Heart right ventricle (tissue), 16 donors: ENCODE results near the gene SIK2. TPM values are rescaled to one million over a fixed set of nuclear protein-coding genes. Genes with fewer than 3 reads are reported as not detected.

Source experiments
- ATAC-seq, 8 donors: fragments of 200-7000 bp; cut with Tn5 transposase; one replicate each; pipeline ENCODE4 v1.9.1; 2020; ENCODE audit warnings: mild to moderate bottlenecking in 8 of 8, moderate library complexity in 8 of 8, moderate number of reproducible peaks in 1 of 8
- DNase-seq, 2 donors: peaks; one replicate each; pipeline ENCODE4 v3.0.0-alpha.2; 2020
- H3K27ac ChIP-seq, 10 donors: fragments of 200-600 bp; sonication (generic) in 2 of 10; one replicate each; pipeline versions ENCODE4 v1.5.0 to v1.8.0; 2020 to 2022; ENCODE audit warnings: mild to moderate bottlenecking in 3 of 10
- H3K27me3 ChIP-seq, 7 donors: fragments of 200-600 bp; one replicate each; pipeline ENCODE4 v1.8.0; 2021 to 2022; ENCODE audit warnings: mild to moderate bottlenecking in 2 of 7
- H3K36me3 ChIP-seq, 9 donors: fragments of 200-600 bp; sonication (generic) in 1 of 9; one replicate each; pipeline versions ENCODE4 v1.5.0 to v1.8.0; 2020 to 2022; ENCODE audit warnings: mild to moderate bottlenecking in 2 of 9
- H3K4me1 ChIP-seq, 9 donors: fragments of 200-600 bp; sonication (generic) in 1 of 9; one replicate each; pipeline versions ENCODE4 v1.5.0 to v1.8.0; 2020 to 2022; ENCODE audit warnings: mild to moderate bottlenecking in 4 of 9
- H3K4me3 ChIP-seq, 10 donors: fragments of 200-600 bp; sonication (generic) in 2 of 10; one replicate each; pipeline versions ENCODE4 v1.5.0 to v1.8.0; 2020 to 2022; ENCODE audit warnings: mild to moderate bottlenecking in 7 of 10, moderate library complexity in 2 of 10
- H3K9me3 ChIP-seq, 11 donors: fragments of 200-600 bp in 10 of 11; sonication (generic) in 2 of 11; one replicate each; pipeline versions ENCODE4 v1.5.0 to v1.8.0; 2013 to 2022; ENCODE audit warnings: mild to moderate bottlenecking in 2 of 11, control low read depth in 1 of 11, moderate library complexity in 1 of 11
- CTCF ChIP-seq, 9 donors: fragments of 200-600 bp; sonication (generic) in 2 of 9; IDR thresholded peaks; one replicate each; pipeline versions ENCODE4 v1.5.0 to v1.8.0; 2021 to 2022; ENCODE audit warnings: antibody characterized with exemption in 9 of 9, mild to moderate bottlenecking in 5 of 9, moderate library complexity in 1 of 9
- WGBS, 2 donors: extraction: QIAGEN DNeasy Blood & Tissue Kit; methylation state at CpG; one replicate each; pipeline ENCODE4 v1.1.7; 2013; ENCODE audit warnings: inconsistent platforms in 1 of 2; 5-methylcytosine and 5-hydroxymethylcytosine counted together
- intact Hi-C, 10 donors: fragments of 100-400 bp; cut with DNase I; formaldehyde crosslinking; loops; one replicate each; pipeline versions ENCODE4 v1.11.1 to v1.14.2; 2022
- polyA plus RNA-seq, 2 donors: library from polyadenylated mRNA; stranded (reverse); fragments of 200-250 nt; gene quantifications; one replicate each; pipeline ENCODE4 v1.2.3, GENCODE V29; 2013
- total RNA-seq, 10 donors: library from RNA; stranded (reverse); fragmentation: NEBNext Ultra II Directional in 3 of 10; extraction: Animal tissue kit (Norgen Biotek cat#: 25700) in 3 of 10; gene quantifications; one replicate each; pipeline versions ENCODE4 v1.2.1 to v1.2.4, GENCODE V29; 2021 to 2023
- donor health status: Arrhythmogenic right ventricular cardiomyopathy.
- donor health status: ischemic (EF 13 %, LVEDD 7.1; RV severe dilation, severe dysfunction).
- donor health status: healthy with polysubstance abuse.
- donor health status: DM: no; HTN: yes; CAD: no.
- donor health status: DM: no; HTN: no; CAD: no.
- donor health status: ischemic (EF 25% LVEDD 6.9; RV normal size, moderate dysfunction).
- donor health status: ischemic (EF 25% LVEDD 5.7; RV mildly dilated, moderate dysfunction).
- donor health status: healthy.
- donor health status: DM: yes; HTN: yes; CAD: no.
- donor health status: Ischemic cardiomyopathy.
- donor health status: ischemic (EF 35%, LVEDD 5.7; RV mildly dilated, moderate dysfunction).
- donor health status: nonischemic (EF 11% LVEDD 7.7; RV severe dilation, severe dysfunction).
- donor health status: DM: yes; HTN: yes; CAD: no.
- donor health status: PGD.
- donor health status: ischemic (EF 29% LVEDD 5.4; RV normal size, mild dysfunction).
- donor health status: nonischemic (EF 23%, LVEDD 6.1; RV moderate dilation, normal function).

Gene SIK2
- total and polyA plus RNA-seq, 12 donors, result 4.1 to 41.6 (median 28.8) TPM

DNA sequence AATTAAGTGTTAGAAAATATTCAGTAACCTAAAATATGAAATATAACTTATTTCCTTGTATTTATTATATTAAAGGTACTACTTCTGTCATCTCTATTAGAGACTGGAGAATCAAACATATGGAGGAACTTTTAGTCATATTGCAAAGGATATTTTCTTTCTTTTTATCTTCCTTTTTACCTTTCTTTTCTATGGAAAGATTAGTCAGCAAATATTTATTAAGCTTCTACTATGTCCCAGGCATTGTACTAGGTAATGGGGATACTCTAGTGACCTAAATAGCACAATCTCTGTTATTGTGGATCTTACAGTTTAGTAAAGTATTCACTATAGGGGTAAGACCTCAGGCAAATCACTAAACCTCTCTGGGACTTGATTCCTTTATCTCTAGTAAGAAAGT, 18.3 kb downstream of the SIK2 start:
- no peak for TF ChIP-seq CTCF (IDR thresholded peaks at IDR 0.05)
- Histone ChIP-seq H3K4me1 (no peaks in the 10 kb centered on the region), H3K27me3 (no peaks in the 10 kb centered on the region), H3K27ac (no peak overlapping the region), H3K9me3 (peaks cover 0 to 5% (median 0%) of the 10 kb centered on the region in 11 donors), H3K36me3 (peaks cover 0 to 89% (median 13%) of the 10 kb centered on the region in 9 donors), H3K4me3 (no peak overlapping the region)
- DNase-seq (no peak), ATAC-seq (no peak)
- intact Hi-C loops, result no loop called here

DNA sequence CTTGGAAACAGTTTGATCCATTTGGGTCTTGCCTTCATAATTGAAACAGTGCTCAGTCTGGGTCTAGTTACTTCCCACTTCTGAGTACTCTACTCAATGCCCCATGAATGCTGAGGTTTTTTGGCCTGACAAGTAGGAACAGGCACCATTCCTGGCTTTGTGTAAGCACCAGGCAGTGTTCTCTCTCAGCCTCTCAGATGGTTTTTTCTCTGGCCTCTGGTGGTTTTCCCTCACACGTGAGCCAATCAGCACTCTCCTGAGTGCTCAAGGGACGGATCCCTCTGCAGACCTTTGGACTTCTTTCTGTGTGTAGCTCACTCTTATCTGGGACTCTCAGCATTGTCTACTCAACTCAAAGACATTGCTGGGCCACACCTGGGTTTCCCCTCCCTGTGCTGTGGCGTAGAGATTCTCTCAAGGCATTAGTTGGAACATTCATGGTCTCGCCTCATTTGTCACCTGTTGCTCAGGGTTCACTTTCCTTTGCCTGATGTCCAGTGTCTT, 21.3 kb downstream of the SIK2 start:
- no peak overlapping the region for H3K27ac ChIP-seq
- no peak overlapping the region for H3K4me3 ChIP-seq
- H3K27me3 ChIP-seq, result no peaks in the 10 kb centered on the region
- peaks cover 0 to 69% (median 4%) of the 10 kb centered on the region in 9 donors for H3K36me3 ChIP-seq
- DNase-seq (no peak), ATAC-seq (peak in 2 of 8 donors; percentile 33 to 34)
- no peak for TF ChIP-seq CTCF (IDR thresholded peaks at IDR 0.05)
- WGBS, 2 donors, result 81 to 93% methylated on average over 4 of the region's 4 CpGs
- intact Hi-C loops, result no loop called here
- peaks cover 0 to 16% (median 0%) of the 10 kb centered on the region in 9 donors for H3K4me1 ChIP-seq
- H3K9me3 ChIP-seq, result peaks cover 0 to 5% (median 0%) of the 10 kb centered on the region in 11 donors

DNA sequence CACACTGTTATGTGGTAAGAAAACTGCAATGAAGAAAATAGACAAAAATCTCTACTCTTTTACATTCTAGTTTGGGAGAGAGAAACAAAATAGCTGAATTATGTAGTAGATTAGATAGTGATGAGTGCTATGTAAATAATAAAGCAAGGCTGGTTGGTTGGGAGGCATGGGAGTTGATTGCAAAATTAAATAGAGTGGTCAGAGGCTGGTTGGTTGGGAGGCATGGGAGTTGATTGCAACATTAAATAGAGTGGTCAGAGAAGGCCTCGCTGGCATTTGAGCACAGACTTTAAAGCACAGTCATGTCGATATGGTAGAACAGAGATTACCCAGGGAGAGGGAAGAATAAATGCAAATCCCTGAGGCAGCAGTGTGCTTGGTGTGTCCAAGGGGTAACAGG, 22.4 kb downstream of the SIK2 start:
- 95 to 97% methylated on average over 2 of the region's 2 CpGs for WGBS, 2 donors
- H3K4me1 ChIP-seq, result peaks cover 0 to 16% (median 0%) of the 10 kb centered on the region in 9 donors
- H3K27me3 ChIP-seq, result no peaks in the 10 kb centered on the region
- intact Hi-C loops, result no loop called here
- H3K9me3 ChIP-seq, result peaks cover 0 to 5% (median 0%) of the 10 kb centered on the region in 11 donors
- no peak overlapping the region for H3K27ac ChIP-seq
- DNase-seq (no peak), ATAC-seq (no peak)
- peaks cover 0 to 69% (median 0%) of the 10 kb centered on the region in 9 donors for H3K36me3 ChIP-seq
- no peak for TF ChIP-seq CTCF (IDR thresholded peaks at IDR 0.05)
- no peak overlapping the region for H3K4me3 ChIP-seq

DNA sequence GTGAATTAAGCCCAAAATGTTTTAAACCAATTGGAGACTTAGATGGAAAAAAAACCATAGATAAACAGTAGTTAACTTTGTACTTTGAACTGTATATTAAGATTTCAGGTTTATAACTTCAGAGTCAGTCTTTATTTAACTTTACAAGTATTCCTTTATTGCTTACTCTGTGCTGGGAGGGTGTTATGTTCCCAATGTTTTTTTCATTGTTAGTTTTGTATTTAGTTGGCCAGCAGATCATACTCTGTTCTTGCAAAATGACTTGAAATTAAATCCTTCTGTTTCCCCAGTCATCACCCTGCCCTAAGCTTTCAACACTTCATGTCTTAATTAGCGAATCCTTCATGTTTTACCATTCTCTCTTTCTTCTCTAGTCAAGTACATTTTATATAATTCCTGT, 25.3 kb downstream of the SIK2 start:
- Histone ChIP-seq H3K4me1 (peaks cover 0 to 32% (median 16%) of the 10 kb centered on the region in 9 donors), H3K4me3 (no peak overlapping the region), H3K9me3 (peaks cover 0 to under 1% (median 0%) of the 10 kb centered on the region in 11 donors), H3K27me3 (no peaks in the 10 kb centered on the region), H3K36me3 (peaks cover 0 to 46% (median 0%) of the 10 kb centered on the region in 9 donors), H3K27ac (no peak overlapping the region)
- ATAC-seq (peak in 2 of 8 donors; percentile 24 to 34), DNase-seq (no peak)
- no peak for TF ChIP-seq CTCF (IDR thresholded peaks at IDR 0.05)
- intact Hi-C loops, result no loop called here
- WGBS, 2 donors, result 91 to 92% methylated on average over 1 of the region's 1 CpG
